ENCODE results near the gene ZFP36.

DNA sequence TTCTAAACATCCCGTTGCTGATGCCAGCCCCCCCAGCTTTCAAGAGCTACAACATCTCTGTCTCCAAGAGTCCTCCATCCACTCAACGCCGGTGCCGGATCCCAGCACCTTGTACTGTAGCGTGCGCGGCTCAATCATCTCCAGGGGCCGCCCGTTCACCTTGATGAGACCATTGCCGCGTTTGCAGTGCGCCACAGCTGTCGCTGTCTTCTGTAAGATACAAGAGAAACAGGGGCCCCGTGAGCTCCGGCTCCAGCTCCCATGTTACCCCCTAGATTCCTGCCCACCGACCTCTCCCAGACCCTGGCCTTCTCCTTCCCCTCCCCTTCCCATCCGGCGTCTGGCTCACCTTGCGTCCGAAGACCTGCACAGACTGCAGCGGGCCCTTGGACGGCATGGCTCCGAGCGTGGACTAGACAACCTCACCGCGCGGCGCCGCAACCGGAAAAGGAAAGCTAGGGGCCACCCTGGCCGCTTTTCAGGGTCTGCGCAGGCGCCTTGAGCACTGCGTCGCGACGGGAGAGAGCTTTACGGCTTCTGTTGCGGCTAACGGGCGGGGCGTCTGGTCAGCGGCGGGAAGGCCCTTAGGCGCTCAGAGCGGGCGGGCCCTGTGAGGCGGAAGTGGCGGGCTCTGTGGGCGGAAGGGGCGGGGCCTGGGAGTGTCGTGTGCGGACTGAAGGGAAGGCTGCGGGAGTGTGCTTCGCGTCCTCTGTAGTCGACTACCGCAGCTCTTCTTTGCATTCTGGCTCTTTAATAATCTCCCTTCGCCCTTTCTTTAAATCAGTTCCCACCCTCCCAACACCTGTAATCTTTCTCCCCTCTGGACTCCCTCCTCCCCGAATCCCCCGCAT lies 29.1 kb downstream of the ZFP36 start, which contains the start of gene RPS16:
- TF ChIP-seq, protein P1, sequence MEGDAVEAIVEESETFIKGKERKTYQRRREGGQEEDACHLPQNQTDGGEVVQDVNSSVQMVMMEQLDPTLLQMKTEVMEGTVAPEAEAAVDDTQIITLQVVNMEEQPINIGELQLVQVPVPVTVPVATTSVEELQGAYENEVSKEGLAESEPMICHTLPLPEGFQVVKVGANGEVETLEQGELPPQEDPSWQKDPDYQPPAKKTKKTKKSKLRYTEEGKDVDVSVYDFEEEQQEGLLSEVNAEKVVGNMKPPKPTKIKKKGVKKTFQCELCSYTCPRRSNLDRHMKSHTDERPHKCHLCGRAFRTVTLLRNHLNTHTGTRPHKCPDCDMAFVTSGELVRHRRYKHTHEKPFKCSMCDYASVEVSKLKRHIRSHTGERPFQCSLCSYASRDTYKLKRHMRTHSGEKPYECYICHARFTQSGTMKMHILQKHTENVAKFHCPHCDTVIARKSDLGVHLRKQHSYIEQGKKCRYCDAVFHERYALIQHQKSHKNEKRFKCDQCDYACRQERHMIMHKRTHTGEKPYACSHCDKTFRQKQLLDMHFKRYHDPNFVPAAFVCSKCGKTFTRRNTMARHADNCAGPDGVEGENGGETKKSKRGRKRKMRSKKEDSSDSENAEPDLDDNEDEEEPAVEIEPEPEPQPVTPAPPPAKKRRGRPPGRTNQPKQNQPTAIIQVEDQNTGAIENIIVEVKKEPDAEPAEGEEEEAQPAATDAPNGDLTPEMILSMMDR (IDR thresholded peaks at IDR 0.05; ENCODE audit: low read depth, low read length) = no peak
- TF ChIP-seq EZH2phosphoT487 (IDR thresholded peaks at IDR 0.05; ENCODE audit: low read depth) = no peak
